Measurements from ENCODE around the gene LRP4.
"Not testable (repeated sequence)": the region's sequence is repeated elsewhere in the genome, so short reads cannot be mapped to it uniquely, and the experiment has no call there.

GRCh38 chr11:46927928-46928327, 9.6 kb upstream of the LRP4 start:
- not testable (repeated sequence) for TF ChIP-seq CTCF (conservative IDR thresholded peaks at IDR 0.05; ENCODE audit: low read depth, low read length); EZH2 (IDR thresholded peaks at IDR 0.05; ENCODE audit: low read length, unreplicated experiment)

All from PC-3 (cell line).